8988T (cell line): ENCODE results near the gene YAP1.
"Not testable (repeated sequence)": the region's sequence is repeated elsewhere in the genome, so short reads cannot be mapped to it uniquely, and the experiment has no call there.

ENCODE experiments used
- DNase-seq: peaks from one replicate; pipeline ENCODE4 v3.0.0; 2011

Gene YAP1

GRCh38 chr11:102244681-102245409 lies 134.6 kb downstream of the YAP1 start:
- DNase-seq = no peak

- DNase-seq = no peak
Measured at GRCh38 chr11:102251423-102251822, 141.2 kb downstream of the YAP1 start.

- DNase-seq = no peak
Measured at GRCh38 chr11:102252339-102252891, 142.2 kb downstream of the YAP1 start.

- DNase-seq = no peak
Measured at GRCh38 chr11:102253020-102253715, 142.9 kb downstream of the YAP1 start.

- peak; percentile 55 for DNase-seq
Measured at GRCh38 chr11:102254047-102254446, 143.8 kb downstream of the YAP1 start.

GRCh38 chr11:102256251-102256650 lies 146.0 kb downstream of the YAP1 start:
- no peak for DNase-seq

GRCh38 chr11:102260241-102260640 lies 150.0 kb downstream of the YAP1 start:
- DNase-seq = no peak

- no peak for DNase-seq
Measured at GRCh38 chr11:102263379-102264003, 153.2 kb downstream of the YAP1 start.

- not testable (repeated sequence) for DNase-seq
Measured at GRCh38 chr11:102264704-102265103, 154.5 kb downstream of the YAP1 start.

GRCh38 chr11:102266099-102266498 lies 155.9 kb downstream of the YAP1 start:
- no peak for DNase-seq

GRCh38 chr11:102267609-102268008 lies 157.4 kb downstream of the YAP1 start:
- DNase-seq = no peak

GRCh38 chr11:102268083-102268984 lies 158.1 kb downstream of the YAP1 start:
- DNase-seq = peak; percentile 91

- no peak for DNase-seq
Measured at GRCh38 chr11:102268985-102269470, 158.8 kb downstream of the YAP1 start.

- no peak for DNase-seq
Measured at GRCh38 chr11:102269927-102270326, 159.7 kb downstream of the YAP1 start.

GRCh38 chr11:102272047-102272824 lies 162.0 kb downstream of the YAP1 start:
- no peak for DNase-seq

- DNase-seq = no peak
Measured at GRCh38 chr11:102274628-102275027, 164.4 kb downstream of the YAP1 start.

GRCh38 chr11:102276362-102276761 lies 166.1 kb downstream of the YAP1 start:
- DNase-seq = no peak

GRCh38 chr11:102276783-102277182 lies 166.5 kb downstream of the YAP1 start:
- no peak for DNase-seq

- DNase-seq = no peak
Measured at GRCh38 chr11:102279641-102280170, 169.5 kb downstream of the YAP1 start.

GRCh38 chr11:102280245-102280833 lies 170.1 kb downstream of the YAP1 start:
- DNase-seq = no peak
